Activated T-helper 1 cell treated with Interleukin-2 at 50 U/mL for 16 hours (primary cell): ENCODE data around the gene ZNHIT2.
A peak's percentile ranks its signal among the peaks of the same experiment; 100 is the strongest.
"Not testable (repeated sequence)": the region's sequence is repeated elsewhere in the genome, so short reads cannot be mapped to it uniquely, and the experiment has no call there.

Source experiments
- DNase-seq: peaks from one replicate; pipeline ENCODE4 v3.0.0-alpha.2; 2020; ENCODE audit warnings: low read depth

The ZNHIT2 gene

GRCh38 chr11:65119670-65119995 lies 2.1 kb upstream of the ZNHIT2 start:
- DNase-seq, result no peak

DNA sequence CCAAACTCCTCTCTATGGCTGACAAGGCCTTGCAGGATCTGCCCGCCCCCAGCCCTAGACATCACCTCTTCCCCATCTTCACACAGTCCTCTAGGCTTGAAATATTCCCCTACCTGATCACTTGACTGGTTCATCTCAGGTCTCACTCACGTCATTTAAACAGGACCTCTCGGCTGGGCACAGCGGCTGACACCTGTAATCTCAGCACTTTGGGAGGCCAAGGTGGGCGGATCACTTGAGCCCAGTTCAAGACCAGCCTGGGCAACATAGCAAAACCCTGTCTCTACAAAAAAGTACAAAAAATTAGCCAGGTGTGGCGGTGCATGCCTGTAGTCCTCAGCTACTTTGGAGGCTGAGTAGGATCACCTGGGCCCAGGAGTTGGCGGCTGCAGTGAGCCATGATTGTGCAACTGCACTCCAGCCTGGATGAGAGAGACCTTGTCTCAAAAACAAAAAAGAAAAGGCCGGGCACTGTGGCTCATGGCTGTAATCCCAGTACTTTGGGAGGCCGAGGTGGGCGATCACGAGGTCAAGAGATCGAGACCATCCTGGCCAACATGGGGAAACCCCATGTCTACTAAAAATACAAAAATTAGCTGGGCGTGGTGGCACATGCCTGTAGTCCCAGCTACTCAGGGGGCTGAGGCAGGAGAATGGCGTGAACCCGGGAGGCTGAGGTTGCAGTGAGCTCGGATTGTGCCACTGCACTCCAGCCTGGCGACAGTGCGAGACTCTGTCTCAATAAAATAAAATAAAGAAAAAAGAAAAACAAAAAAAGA lies 1.6 kb upstream of the ZNHIT2 start:
- not testable (repeated sequence) for DNase-seq

GRCh38 chr11:65118097-65118837 lies 766 bp upstream of the ZNHIT2 start:
- no peak for DNase-seq

- no peak for DNase-seq
These were observed 913 bp downstream of the ZNHIT2 start for GRCh38 chr11:65116370-65117205.

DNA sequence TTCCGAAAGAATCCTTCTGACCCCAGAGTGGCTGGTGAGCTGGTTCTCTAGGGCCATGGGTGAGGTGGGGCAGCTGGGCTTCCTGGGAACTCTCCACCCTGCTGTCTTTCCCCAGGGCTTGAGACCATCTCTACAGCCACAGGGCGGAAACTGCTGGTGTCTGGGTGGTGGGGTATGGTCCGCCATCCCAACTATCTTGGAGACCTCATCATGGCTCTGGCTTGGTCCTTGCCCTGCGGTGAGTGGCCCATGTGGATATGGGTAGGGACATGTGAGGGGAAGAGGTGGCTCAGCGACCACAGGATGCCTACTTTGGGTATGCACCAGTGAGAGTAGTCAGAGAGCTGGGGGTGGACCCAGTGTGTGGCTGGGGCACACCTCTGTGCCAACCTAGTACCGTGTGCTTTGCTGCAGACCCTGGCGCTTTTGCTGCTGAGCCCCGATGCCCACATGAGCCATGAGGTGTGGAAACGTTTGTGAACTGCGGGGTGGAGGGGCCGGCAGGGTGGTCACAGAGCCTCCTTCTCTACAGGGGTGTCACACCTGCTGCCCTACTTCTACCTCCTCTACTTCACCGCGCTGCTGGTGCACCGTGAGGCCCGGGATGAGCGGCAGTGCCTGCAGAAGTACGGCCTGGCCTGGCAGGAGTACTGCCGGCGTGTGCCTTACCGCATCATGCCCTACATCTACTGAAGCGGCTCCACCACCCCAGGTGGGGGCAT lies 2.0 kb downstream of the ZNHIT2 start:
- no peak for DNase-seq

- DNase-seq, result no peak
These were observed 2.8 kb downstream of the ZNHIT2 start for GRCh38 chr11:65114538-65115171.

GRCh38 chr11:65113839-65114238 lies 3.7 kb downstream of the ZNHIT2 start:
- DNase-seq, result no peak

DNA sequence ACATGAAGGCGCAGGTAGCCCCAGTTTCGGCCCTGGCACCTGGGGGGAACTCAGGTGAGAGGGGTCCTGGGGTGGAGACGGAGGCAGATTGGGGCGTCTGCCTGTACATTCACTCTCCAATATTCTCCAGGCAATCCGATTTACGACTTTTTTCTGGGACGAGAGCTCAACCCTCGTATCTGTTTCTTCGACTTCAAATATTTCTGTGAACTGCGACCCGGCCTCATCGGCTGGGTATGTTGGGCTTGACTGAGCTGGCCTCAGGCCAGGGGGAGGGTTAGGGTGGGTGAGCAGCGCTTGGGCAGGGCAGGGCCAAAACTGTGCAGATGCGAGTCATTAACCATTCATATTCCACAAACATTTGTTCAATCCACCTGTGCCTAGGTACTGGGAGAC lies 4.1 kb downstream of the ZNHIT2 start:
- no peak for DNase-seq

- DNase-seq, result peak; percentile 71
These were observed 4.7 kb downstream of the ZNHIT2 start for GRCh38 chr11:65112546-65113360.

DNA sequence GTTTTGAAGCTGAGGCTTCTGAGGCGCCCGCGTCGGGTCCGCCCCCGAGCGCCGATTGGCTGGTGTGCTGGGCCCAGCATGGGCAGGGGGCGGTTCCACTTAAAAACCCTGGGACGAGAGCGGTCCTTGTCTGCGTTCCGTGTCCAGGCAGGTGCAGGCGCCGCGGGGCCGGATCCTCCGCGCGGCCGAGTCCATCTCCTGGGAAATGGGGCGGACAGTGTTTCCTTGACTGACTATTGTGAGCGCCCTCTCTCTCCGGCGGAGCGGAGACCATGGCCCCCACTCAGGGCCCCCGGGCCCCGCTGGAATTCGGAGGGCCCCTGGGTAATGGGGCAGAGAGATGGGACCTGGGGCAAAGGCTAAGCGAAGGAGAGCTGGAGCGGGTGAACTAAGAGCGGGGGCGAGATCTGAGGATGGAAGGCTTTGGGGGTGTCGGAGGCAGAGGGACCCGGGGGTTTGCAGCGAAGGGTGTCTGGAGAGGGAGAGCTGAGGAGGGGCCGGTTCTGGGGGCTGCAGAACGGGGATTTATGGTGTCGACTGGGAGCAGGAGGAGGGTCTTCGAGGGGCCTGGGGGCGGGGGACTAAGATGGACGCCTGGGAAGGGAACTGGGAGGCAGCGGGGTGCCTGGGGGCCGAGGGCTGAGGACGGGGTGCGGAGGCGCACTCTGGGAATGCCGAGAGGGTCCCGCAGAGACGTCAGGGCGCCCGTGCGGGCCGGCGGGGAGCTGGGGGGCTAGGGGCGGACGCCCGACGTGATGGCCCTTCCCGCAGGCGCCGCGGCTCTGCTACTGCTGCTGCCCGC lies 5.6 kb downstream of the ZNHIT2 start, which contains the start of gene TM7SF2:
Gene TM7SF2, plus strand, starts transcription at position 129 of the 802 bp plus-strand sequence. Its CDS starts 144 bp downstream, at position 273.
- peak; percentile 90 for DNase-seq

DNA sequence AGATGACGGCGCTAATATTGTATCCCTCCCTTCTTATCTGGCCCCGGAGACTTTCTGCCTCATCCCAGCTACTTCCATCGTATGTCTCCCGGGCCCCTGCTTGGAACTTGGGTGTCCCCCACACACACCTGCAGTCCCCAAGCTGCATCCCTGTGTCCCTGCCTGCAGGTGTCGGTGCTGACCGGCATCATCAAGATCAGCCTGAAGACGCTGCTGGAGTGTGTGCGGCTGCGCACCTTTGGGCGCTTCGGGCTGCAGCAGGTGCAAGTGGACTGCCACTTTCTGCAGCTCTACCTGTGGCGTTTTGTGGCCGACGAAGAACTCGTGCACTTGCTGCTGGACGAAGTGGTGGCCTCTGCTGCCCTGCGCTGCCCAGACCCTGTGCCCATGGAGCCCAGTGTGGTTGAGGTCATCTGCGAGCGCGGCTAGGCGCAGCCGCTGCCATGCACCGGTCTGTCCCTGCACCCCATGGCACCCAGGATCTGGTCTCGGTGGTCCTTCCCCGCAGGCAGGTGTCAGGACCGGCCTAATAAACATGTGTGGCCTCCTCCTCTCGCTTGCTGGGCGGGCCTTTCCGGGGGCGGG lies 6.2 kb downstream of the ZNHIT2 start:
- no peak for DNase-seq

GRCh38 chr11:65110354-65110861 lies 7.1 kb downstream of the ZNHIT2 start:
- DNase-seq, result peak; percentile 88

DNA sequence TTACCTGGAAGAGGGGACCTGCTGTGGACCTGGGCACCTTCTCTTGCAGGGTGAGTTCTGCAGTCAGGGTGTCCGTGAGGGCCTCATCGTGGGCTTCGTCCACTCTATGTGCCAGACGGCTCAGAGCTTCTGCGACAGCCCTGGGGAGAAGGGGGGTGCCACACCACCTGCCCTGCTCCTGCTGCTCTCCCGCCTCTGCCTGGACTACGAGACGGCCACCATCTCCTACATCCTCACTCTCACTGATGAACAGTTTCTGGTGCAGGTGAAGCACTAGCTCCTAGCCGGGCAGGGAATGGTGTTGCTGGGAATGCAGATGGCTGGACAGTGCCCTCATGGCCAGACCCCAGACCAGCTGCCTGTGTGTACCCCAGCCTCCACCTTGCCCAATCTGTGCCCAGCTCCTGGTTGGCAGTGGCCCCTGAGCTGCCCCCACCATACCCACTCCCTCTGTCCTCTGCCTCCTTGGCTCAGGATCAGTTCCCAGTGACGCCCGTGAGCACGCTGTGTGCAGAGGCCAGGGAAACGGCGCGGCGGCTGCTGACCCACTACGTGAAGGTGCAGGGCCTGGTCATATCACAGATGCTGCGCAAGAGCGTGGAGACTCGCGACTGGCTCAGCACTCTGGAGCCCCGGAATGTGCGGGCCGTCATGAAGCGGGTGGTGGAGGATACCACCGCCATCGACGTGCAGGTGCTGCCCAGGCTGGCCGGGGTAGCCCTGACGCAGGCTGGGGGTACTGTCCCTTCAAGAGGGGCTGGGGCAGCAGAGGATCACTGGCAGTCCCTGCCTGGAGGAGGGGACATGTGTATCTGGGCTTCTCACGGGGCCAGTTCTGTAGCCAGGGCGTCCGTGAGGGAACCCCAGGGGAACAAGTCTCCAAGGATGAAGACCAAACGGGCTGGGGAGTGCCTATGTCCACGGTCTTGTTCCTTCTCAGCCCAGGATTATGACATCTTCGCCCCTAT lies 8.0 kb downstream of the ZNHIT2 start:
- DNase-seq, result no peak

GRCh38 chr11:65108469-65109123 lies 8.9 kb downstream of the ZNHIT2 start:
- no peak for DNase-seq

DNA sequence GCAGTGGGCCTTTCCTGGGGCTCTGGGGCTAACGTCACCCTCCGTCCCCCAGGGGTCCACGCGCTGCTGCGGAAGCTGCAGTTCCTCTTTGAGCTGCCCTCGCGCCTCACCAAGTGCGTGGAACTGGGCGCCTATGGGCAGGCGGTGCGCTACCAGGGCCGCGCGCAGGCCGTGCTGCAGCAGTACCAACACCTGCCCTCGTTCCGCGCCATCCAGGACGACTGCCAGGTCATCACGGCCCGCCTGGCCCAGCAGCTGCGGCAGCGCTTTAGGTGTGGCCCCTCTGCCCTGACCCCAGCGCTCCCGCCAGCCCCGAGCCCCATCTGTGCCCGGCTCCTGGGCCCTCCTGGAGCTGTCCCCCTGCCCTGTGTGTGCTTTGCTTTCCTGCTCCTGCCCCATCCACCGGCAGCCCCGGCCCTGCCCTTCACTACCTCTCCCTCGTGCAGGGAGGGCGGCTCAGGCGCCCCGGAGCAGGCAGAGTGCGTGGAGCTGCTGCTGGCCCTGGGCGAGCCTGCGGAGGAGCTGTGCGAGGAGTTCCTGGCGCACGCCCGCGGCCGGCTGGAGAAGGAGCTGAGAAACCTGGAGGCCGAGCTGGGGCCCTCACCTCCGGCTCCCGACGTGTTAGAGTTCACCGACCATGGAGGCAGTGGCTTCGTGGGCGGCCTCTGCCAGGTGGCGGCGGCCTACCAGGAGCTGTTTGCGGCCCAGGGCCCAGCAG lies 9.6 kb downstream of the ZNHIT2 start:
- DNase-seq, result no peak

GRCh38 chr11:65107078-65107477 lies 10.4 kb downstream of the ZNHIT2 start:
- DNase-seq, result no peak

- no peak for DNase-seq
These were observed 12.9 kb downstream of the ZNHIT2 start for GRCh38 chr11:65104628-65105027.
